ENCODE measurements around the gene BRD7. TPM values are rescaled to one million over a fixed set of nuclear protein-coding genes. Genes with fewer than 3 reads are reported as not detected.

BRD7 gene
- total and polyA plus RNA-seq, 10 of the 15 experiments (the other 5 are each of a cell fraction or from before 2014, with no cell fraction given), result 16.9 to 74.7 (median 52.0) TPM

DNA sequence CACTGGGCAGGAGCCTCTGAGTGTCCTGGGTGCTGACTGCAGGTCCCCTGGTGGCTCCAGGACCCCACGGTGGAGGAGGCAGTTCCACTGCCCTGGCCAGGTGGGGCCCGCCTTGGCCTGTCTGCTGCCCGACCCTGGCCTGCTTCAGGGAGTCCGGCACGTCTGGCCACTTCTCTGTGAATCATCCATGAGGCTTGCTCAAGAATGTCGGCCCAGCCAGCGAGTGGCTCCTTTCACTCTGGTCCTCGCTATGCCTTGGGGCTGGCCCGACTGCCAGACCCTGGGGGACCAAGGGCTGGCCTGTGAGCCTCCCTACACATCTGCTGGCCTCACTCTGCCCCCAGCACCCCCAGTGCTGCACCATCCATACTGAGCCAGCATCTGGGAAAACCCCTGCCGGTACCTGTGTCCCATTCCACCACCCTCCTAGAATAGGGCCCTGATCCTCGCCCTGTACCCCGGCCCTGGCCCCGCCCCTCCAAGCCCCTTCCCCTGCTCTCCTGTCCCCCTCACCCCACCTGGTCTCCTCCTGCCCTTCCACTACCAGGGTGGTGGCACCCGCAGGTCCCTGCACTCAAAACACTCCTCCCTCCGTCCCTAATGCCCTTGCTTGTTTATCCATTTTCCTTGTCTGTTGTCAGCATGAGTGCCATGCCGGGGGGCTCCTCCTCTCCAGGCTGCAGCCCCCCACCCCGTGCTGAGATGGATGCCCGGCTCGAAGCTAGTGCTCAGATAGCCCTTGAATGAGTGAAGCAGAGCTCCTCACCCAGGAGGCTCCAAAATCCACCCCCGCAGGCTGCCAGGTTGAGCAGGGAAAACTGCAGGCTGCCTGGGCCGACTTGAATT is 66.9 kb downstream of the BRD7 start:
- 87% methylated on average over 21 of the region's 21 CpGs for WGBS (ENCODE audit: insufficient coverage, insufficient replicate concordance, low lambda C conversion rate, missing lambda C conversion rate)
- Histone ChIP-seq H3K79me2 (ENCODE audit: control insufficient read depth, insufficient read depth, low read length) (no peaks in the 10 kb centered on the region), H3K9me3 (replicated peaks; ENCODE audit: control insufficient read depth, insufficient read depth, low read length) (no peaks in the 10 kb centered on the region), H2AFZ (ENCODE audit: control insufficient read depth, low read depth, low read length) (no peak overlapping the region), H3K4me2 (ENCODE audit: control insufficient read depth, insufficient read depth) (no peak overlapping the region), H3K4me1 (ENCODE audit: control insufficient read depth, insufficient read depth, low read length) (no peaks in the 10 kb centered on the region), H3K27ac (ENCODE audit: control insufficient read depth, insufficient read depth) (no peak overlapping the region), H4K20me1 (ENCODE audit: control insufficient read depth, insufficient read depth) (no peaks in the 10 kb centered on the region), H3K36me3 (ENCODE audit: control insufficient read depth in 2 of 2, insufficient read depth in 2 of 2, low read length in 1 of 2) (peaks cover 6 to 25% of the 10 kb centered on the region in 2 experiments), H3K4me3 (no peak overlapping the region), H3K27me3 (replicated peaks in 1 of 2; ENCODE audit: control insufficient read depth in 2 of 2, insufficient read depth in 2 of 2, low read length in 1 of 2) (no peaks in the 10 kb centered on the region), H3K9ac (ENCODE audit: control insufficient read depth, insufficient read depth, low read length) (no peak overlapping the region)
- no peak for ATAC-seq
- no peak for DNase-seq (ENCODE audit: low read depth, low spot score)
- no TSS peak for BruUV-seq (replicated peaks)
- intact Hi-C loops (cut with micrococcal nuclease; ENCODE audit: unreplicated experiment), result no loop called here
- in situ Hi-C loops (cut with MboI), result no loop called here
- ChIA-PET POLR2A (no interaction called here), SMC1A (ENCODE audit: uncharacterized antibody, unreplicated experiment) (no interaction called here), CTCF (no interaction called here), RAD21 (ENCODE audit: unreplicated experiment) (no interaction called here)
- no peak for FAIRE-seq
- no peak for TF ChIP-seq RAD21 (IDR thresholded peaks at IDR 0.05; ENCODE audit: insufficient read depth, low read depth, low read length)
- TF ChIP-seq, protein P1, sequence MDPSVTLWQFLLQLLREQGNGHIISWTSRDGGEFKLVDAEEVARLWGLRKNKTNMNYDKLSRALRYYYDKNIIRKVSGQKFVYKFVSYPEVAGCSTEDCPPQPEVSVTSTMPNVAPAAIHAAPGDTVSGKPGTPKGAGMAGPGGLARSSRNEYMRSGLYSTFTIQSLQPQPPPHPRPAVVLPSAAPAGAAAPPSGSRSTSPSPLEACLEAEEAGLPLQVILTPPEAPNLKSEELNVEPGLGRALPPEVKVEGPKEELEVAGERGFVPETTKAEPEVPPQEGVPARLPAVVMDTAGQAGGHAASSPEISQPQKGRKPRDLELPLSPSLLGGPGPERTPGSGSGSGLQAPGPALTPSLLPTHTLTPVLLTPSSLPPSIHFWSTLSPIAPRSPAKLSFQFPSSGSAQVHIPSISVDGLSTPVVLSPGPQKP (IDR thresholded peaks at IDR 0.05; ENCODE audit: low read depth, low read length), result no peak
- TF ChIP-seq TCF12 (IDR thresholded peaks at IDR 0.05; ENCODE audit: low read depth, low read length), result no peak
- TF ChIP-seq MEF2A (IDR thresholded peaks at IDR 0.05; ENCODE audit: insufficient read depth, low read depth, low read length), result no peak
- TF ChIP-seq ZZZ3 (IDR thresholded peaks at IDR 0.05; ENCODE audit: control insufficient read depth, insufficient read length, low read depth), result no peak
- TF ChIP-seq CREB1 (IDR thresholded peaks at IDR 0.05; ENCODE audit: low read depth), result no peak
- TF ChIP-seq JUNB (IDR thresholded peaks at IDR 0.05), result no peak

Data from GM12878 (cell line).